Smooth muscle cell (in vitro differentiated cells): Measurements from ENCODE around the gene PKD2L1. TPM values are rescaled to one million over a fixed set of nuclear protein-coding genes. Genes with fewer than 3 reads are reported as not detected.

Experiments
- DNase-seq: peaks from one replicate; lab custom pipeline; 2025; ENCODE audit not compliant: unreplicated experiment; lab: John Stamatoyannopoulos, UW
- H2AFZ ChIP-seq: fragments of 200-600 bp; sonication (generic); 2 replicates; pipeline ENCODE4 v1.6.0; 2016; ENCODE audit warnings: antibody characterized with exemption, low read depth, mild to moderate bottlenecking
- H3F3A ChIP-seq: fragments of 200-600 bp; sonication (generic); 2 replicates; pipeline ENCODE4 v1.6.0; 2017; ENCODE audit warnings: antibody characterized with exemption, low read depth
- H3K27ac ChIP-seq: fragments of 200-600 bp; sonication (generic); 2 replicates; pipeline ENCODE4 v1.5.1; 2016; ENCODE audit warnings: low read depth, mild to moderate bottlenecking
- H3K27me3 ChIP-seq: fragments of 200-600 bp; sonication (generic); 2 replicates; pipeline ENCODE4 v1.6.1; 2016; ENCODE audit warnings: low read depth, mild to moderate bottlenecking
- H3K36me3 ChIP-seq: fragments of 200-600 bp; sonication (generic); 2 replicates; pipeline ENCODE4 v1.5.1; 2016; ENCODE audit warnings: low read depth
- H3K4me1 ChIP-seq: fragments of 200-600 bp; sonication (generic); 2 replicates; pipeline ENCODE4 v1.5.1; 2016; ENCODE audit warnings: low read depth
- H3K4me2 ChIP-seq: fragments of 200-600 bp; sonication (generic); 2 replicates; pipeline ENCODE4 v1.6.0; 2016; ENCODE audit warnings: mild to moderate bottlenecking
- H3K4me3 ChIP-seq: fragments of 200-600 bp; sonication (generic); 2 replicates; pipeline ENCODE4 v1.5.1; 2016; ENCODE audit warnings: mild to moderate bottlenecking
- H3K79me2 ChIP-seq: fragments of 200-600 bp; sonication (generic); 2 replicates; pipeline ENCODE4 v1.6.0; 2016; ENCODE audit warnings: low read depth, mild to moderate bottlenecking
- H3K9ac ChIP-seq: fragments of 200-600 bp; sonication (generic); 2 replicates; pipeline ENCODE4 v1.6.0; 2016; ENCODE audit warnings: low read depth
- H3K9me3 ChIP-seq: fragments of 200-600 bp; sonication (generic); replicated peaks from 2 replicates; pipeline ENCODE4 v1.5.1; 2016; ENCODE audit warnings: low read depth
- H4K20me1 ChIP-seq: fragments of 200-600 bp; sonication (generic); 2 replicates; pipeline ENCODE4 v1.6.0; 2016; ENCODE audit warnings: low read depth
- WGBS: methylation state at CpG from one replicate; pipeline ENCODE4 v1.1.7; 2016; ENCODE audit warnings: low lambda C conversion rate; 5-methylcytosine and 5-hydroxymethylcytosine counted together
- polyA plus RNA-seq: library from polyadenylated mRNA; unstranded; fragments of >200 nt; fragmentation: Nextera tagmentation; extraction: Ambion mirVana; gene quantifications from 2 replicates; pipeline ENCODE4 v1.2.1, GENCODE V29; 2016
- total RNA-seq: library from RNA; depleted of rRNA; stranded (reverse); fragments of >200 nt; gene quantifications from 2 replicates; pipeline ENCODE4 v1.2.3, GENCODE V29; 2014
- TF ChIP-seq, protein P1 (sequence below): fragments of 200-600 bp; sonication (generic); IDR thresholded peaks from 2 replicates; pipeline ENCODE4 v1.5.1; 2017; ENCODE audit warnings: borderline replicate concordance, mild to moderate bottlenecking, antibody characterized with exemption; ENCODE audit not compliant: insufficient read depth, poor library complexity, severe bottlenecking

Gene PKD2L1
- total and polyA plus RNA-seq, 2 experiments from 2014 or later, result not detected

DNA sequence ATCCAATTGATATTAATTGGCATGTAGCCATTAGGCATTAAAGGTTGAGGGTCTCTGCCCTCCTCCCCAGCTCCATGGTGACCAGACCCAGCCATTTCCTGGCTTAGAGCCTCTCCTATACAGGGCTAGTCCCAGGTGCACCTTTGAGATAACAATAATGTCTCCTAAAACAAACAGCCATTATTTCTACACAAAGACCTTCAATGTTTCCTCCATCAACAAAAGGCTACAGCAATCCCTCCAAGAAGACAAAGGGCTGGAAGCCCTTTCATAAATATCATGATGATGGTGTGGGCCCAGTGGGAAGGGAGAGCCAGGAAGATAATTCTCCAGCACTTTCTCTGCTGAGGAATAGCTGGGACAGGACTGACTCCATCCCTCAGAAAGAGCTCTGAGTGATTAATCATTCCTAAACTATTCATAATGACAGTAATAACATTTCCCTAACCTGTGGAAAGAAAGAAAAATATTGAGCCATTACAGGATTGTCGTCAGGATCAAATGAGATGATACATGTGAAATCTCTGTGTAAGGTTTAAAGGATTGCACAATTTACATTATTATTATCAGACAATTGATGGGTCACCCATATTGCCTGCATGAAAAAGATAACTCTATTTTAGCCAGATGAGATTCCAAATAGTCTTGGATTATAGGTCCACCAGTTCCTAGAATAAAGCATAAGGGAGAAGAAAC is 10.2 kb downstream of the PKD2L1 start:
- Histone ChIP-seq H3K4me3 (no peak overlapping the region), H3K36me3 (no peaks in the 10 kb centered on the region), H2AFZ (no peak overlapping the region), H3F3A (no peaks in the 10 kb centered on the region), H3K27me3 (peaks cover 37% of the 10 kb centered on the region), H3K9me3 (no peaks in the 10 kb centered on the region), H3K27ac (no peak overlapping the region), H3K4me1 (no peaks in the 10 kb centered on the region), H3K4me2 (no peak overlapping the region), H3K79me2 (no peaks in the 10 kb centered on the region), H4K20me1 (no peaks in the 10 kb centered on the region), H3K9ac (no peak overlapping the region)
- no peak for DNase-seq
- TF ChIP-seq, protein P1, sequence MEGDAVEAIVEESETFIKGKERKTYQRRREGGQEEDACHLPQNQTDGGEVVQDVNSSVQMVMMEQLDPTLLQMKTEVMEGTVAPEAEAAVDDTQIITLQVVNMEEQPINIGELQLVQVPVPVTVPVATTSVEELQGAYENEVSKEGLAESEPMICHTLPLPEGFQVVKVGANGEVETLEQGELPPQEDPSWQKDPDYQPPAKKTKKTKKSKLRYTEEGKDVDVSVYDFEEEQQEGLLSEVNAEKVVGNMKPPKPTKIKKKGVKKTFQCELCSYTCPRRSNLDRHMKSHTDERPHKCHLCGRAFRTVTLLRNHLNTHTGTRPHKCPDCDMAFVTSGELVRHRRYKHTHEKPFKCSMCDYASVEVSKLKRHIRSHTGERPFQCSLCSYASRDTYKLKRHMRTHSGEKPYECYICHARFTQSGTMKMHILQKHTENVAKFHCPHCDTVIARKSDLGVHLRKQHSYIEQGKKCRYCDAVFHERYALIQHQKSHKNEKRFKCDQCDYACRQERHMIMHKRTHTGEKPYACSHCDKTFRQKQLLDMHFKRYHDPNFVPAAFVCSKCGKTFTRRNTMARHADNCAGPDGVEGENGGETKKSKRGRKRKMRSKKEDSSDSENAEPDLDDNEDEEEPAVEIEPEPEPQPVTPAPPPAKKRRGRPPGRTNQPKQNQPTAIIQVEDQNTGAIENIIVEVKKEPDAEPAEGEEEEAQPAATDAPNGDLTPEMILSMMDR, result no peak
- WGBS, result 73% methylated on average over 1 of the region's 1 CpG

GRCh38 chr10:100318207-100318606 is 11.8 kb downstream of the PKD2L1 start:
- H3F3A ChIP-seq, result no peaks in the 10 kb centered on the region
- TF ChIP-seq, protein P1, result no peak
- no peaks in the 10 kb centered on the region for H3K9me3 ChIP-seq
- H3K36me3 ChIP-seq, result no peaks in the 10 kb centered on the region
- peaks cover 34% of the 10 kb centered on the region for H3K27me3 ChIP-seq
- no peak overlapping the region for H3K9ac ChIP-seq
- no peaks in the 10 kb centered on the region for H3K79me2 ChIP-seq
- H2AFZ ChIP-seq, result no peak overlapping the region
- no peak overlapping the region for H3K4me2 ChIP-seq
- H3K4me3 ChIP-seq, result no peak overlapping the region
- no peak for DNase-seq
- H3K27ac ChIP-seq, result no peak overlapping the region
- WGBS, result 84% methylated on average over 4 of the region's 4 CpGs
- no peaks in the 10 kb centered on the region for H4K20me1 ChIP-seq
- H3K4me1 ChIP-seq, result no peaks in the 10 kb centered on the region

GRCh38 chr10:100315615-100316014 is 14.4 kb downstream of the PKD2L1 start:
- Histone ChIP-seq H3K9ac (no peak overlapping the region), H3K27me3 (peaks cover 48% of the 10 kb centered on the region), H4K20me1 (no peaks in the 10 kb centered on the region), H3K4me3 (no peak overlapping the region), H3K36me3 (no peaks in the 10 kb centered on the region), H3K4me2 (no peak overlapping the region), H3K4me1 (no peaks in the 10 kb centered on the region), H2AFZ (no peak overlapping the region), H3K27ac (no peak overlapping the region), H3K9me3 (no peaks in the 10 kb centered on the region), H3F3A (no peaks in the 10 kb centered on the region), H3K79me2 (no peaks in the 10 kb centered on the region)
- 69% methylated on average over 4 of the region's 4 CpGs for WGBS
- no peak for DNase-seq
- TF ChIP-seq, protein P1, result no peak

- H3K27me3 ChIP-seq, result peaks cover 58% of the 10 kb centered on the region
- no peaks in the 10 kb centered on the region for H4K20me1 ChIP-seq
- H3K9me3 ChIP-seq, result no peaks in the 10 kb centered on the region
- no peaks in the 10 kb centered on the region for H3F3A ChIP-seq
- H3K79me2 ChIP-seq, result no peaks in the 10 kb centered on the region
- TF ChIP-seq, protein P1, result no peak
- no peak for DNase-seq
- no peaks in the 10 kb centered on the region for H3K4me1 ChIP-seq
- H3K4me2 ChIP-seq, result no peak overlapping the region
- WGBS, result 83% methylated on average over 4 of the region's 4 CpGs
- no peak overlapping the region for H3K27ac ChIP-seq
- no peak overlapping the region for H3K9ac ChIP-seq
- no peaks in the 10 kb centered on the region for H3K36me3 ChIP-seq
- no peak overlapping the region for H2AFZ ChIP-seq
- H3K4me3 ChIP-seq, result no peak overlapping the region
These were observed 18.7 kb downstream of the PKD2L1 start for GRCh38 chr10:100311298-100311697.
